Measurements from ENCODE around the gene ZNF334. TPM values are rescaled to one million over a fixed set of nuclear protein-coding genes. Genes with fewer than 3 reads are reported as not detected.

The ZNF334 gene
- total RNA-seq, 1 donor from 2014 or later, result 9.0 TPM

- intact Hi-C loops (cut with DNase I), result loop anchor here (10.0 kb wide), 1 partner anchor 137 kb away; the partner anchor contains the start of gene TP53RK
- no peak for DNase-seq (ENCODE audit: low spot score)
These were observed 34.6 kb upstream of the ZNF334 start for GRCh38 chr20:46547995-46548394.

DNA sequence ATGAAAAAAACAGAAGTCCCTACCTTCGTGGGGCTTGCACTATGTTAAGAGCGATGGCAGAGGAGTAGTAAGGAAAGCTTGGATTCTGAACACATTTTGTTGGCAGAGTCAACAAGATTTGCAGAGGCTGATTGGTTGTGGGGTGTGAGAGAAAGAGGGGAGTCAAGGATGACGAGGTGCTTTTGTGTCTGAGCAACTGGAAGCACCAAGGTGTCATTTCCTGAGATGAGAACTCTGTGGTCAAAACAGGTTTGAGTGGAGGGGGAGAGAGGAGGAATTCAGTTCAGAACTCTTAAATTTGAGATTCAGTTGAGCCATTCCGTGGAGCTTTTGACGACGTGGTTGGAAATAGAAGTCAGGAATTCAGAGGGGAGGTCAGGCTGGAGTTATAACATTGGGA lies 33.6 kb upstream of the ZNF334 start:
- intact Hi-C loops (cut with DNase I), result loop anchor here (10.0 kb wide), 1 partner anchor 138 kb away; the partner anchor contains the start of gene TP53RK
- DNase-seq (ENCODE audit: low spot score), result no peak
- no peak for ATAC-seq

More at GRCh38 chr20:46547995-46548394, 34.6 kb upstream of the ZNF334 start:
- ATAC-seq, result no peak

- ATAC-seq (no peak), DNase-seq (ENCODE audit: low spot score) (no peak)
- intact Hi-C loops (cut with DNase I), result loop anchor here (10.0 kb wide), 1 partner anchor 139 kb away; the partner anchor contains the start of gene TP53RK
These were observed 32.9 kb upstream of the ZNF334 start for GRCh38 chr20:46546298-46546697.

DNA sequence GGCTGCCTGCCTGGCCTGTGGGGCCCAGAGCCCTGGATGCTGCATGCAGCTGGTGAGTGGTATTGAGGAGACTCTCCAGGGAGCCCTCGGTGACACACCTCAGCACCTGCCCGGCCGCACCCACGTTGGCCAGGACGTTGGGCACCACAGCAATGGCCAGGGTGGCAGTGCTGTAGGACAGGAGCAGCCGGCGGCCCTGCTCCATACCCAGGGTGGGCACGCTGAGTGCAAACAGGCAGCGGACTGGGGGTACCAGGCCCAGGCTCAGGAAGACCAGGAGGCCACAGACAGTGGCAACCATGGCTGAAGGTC lies 32.4 kb upstream of the ZNF334 start:
- intact Hi-C loops (cut with DNase I), result loop anchor here (10.0 kb wide), 1 partner anchor 139 kb away; the partner anchor contains the start of gene TP53RK
- DNase-seq (ENCODE audit: low spot score) (no peak), ATAC-seq (no peak)

DNA sequence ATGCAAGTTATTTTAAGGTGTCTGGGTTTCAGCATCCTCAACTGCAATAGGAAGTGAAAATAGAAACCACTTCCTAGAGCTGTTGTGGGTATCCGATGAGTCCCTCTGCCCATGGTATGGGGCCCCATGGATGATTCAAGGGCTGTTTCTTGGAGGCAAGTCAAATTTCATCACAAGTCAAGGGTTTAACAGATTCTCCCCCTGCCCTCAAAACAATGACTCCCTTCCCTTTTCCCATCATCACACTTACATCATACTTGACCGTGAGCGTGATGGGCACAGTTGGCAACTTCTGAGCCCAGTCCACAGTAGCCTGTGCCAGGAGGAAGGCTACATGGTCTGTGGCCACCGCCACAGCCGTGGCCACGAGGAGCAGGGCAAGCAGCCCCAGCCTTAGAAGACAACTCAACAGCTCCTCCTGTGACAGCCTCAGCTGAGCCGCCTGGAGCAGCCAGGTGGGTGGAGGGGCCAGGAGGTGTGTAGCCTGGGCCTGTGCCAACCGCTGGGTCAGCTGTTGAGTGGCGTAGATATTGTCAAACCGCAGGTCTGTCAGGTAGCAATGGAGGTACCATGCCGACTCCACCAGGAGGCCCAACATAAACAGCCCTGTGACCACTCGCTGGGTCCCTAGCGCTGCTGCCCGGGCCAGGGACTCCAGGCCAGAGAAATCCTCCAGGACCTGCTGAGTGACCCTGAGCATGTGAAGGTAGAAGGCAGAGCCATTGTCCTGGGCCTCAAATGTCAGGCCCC lies 31.9 kb upstream of the ZNF334 start:
- DNase-seq (ENCODE audit: low spot score) (no peak), ATAC-seq (peak; percentile 44)
- intact Hi-C loops (cut with DNase I), result loop anchor here (10.0 kb wide), 1 partner anchor 140 kb away; the partner anchor contains the start of gene TP53RK

- ATAC-seq, result no peak
- intact Hi-C loops (cut with DNase I), result loop anchor here (10.0 kb wide), 1 partner anchor 140 kb away; the partner anchor contains the start of gene TP53RK
These were observed 31.2 kb upstream of the ZNF334 start for GRCh38 chr20:46544576-46544975.

GRCh38 chr20:46543959-46544358 lies 30.6 kb upstream of the ZNF334 start:
- no peak for DNase-seq (ENCODE audit: low spot score)
- no peak for ATAC-seq
- intact Hi-C loops (cut with DNase I), result loop anchor here (10.0 kb wide), 1 partner anchor 141 kb away; the partner anchor contains the start of gene TP53RK

More at GRCh38 chr20:46544576-46544975, 31.2 kb upstream of the ZNF334 start:
- no peak for DNase-seq (ENCODE audit: low spot score)

GRCh38 chr20:46543033-46543432 lies 29.7 kb upstream of the ZNF334 start:
- intact Hi-C loops (cut with DNase I), result loop anchor here (10.0 kb wide), 1 partner anchor 142 kb away; the partner anchor contains the start of gene TP53RK
- no peak for ATAC-seq
- no peak for DNase-seq (ENCODE audit: low spot score)

DNA sequence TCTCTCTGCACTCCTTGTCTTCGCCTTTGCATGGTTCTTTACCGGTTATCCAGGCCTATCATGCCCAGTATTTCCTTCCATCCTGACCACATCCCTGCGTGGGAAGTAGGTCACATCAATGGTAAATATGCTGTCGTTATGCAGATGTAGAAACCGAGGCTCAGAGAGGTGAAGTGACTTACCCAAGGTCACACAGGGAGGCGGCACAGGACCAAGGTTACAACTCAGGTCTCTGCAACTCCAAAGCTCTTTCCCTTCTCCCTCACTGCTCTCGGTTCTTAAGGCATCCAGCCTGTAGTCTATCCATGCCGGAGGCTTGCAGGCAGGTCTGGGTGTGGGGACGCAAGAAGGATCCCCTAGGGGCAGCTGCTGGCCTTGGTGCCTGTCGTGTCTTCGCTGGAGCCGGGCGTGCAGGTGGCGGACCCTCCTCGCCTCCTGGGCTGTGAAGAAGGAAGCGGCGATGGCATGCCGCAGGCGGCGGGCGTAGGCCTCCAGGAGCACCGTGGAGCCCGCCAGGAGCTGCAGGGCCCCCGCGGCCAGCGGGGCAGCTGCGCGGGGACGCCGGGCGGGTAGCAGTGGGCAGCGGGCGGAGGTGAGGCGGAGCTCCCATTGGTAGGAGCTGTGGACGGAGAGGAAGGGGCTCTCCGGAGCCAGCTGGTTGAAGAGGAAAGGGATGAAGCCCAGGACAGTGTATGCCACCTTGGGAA lies 28.0 kb upstream of the ZNF334 start:
- ATAC-seq (no peak), DNase-seq (ENCODE audit: low spot score) (no peak)
- intact Hi-C loops (cut with DNase I), result loop anchor here (10.0 kb wide), 1 partner anchor 143 kb away; the partner anchor contains the start of gene TP53RK

DNA sequence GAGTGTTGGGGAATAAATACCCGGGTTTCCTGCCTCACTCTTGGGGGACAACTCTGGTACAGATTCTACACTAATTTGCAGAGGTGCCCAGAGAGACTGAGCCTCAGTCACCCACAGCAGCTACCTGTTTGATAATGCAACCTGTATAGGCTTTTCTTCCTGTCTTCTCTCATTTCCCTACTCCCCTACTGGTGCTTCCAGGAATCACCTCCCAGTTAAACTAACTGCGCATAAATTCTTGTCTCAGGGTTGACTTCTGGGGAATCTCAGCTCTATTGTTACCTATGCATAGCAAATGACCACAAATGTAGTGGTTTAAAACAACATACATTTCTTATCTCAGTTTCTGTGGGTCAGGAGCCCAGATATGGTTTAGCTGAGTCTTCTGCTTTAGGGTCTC lies 25.8 kb upstream of the ZNF334 start:
- DNase-seq (ENCODE audit: low spot score) (no peak), ATAC-seq (no peak)

DNA sequence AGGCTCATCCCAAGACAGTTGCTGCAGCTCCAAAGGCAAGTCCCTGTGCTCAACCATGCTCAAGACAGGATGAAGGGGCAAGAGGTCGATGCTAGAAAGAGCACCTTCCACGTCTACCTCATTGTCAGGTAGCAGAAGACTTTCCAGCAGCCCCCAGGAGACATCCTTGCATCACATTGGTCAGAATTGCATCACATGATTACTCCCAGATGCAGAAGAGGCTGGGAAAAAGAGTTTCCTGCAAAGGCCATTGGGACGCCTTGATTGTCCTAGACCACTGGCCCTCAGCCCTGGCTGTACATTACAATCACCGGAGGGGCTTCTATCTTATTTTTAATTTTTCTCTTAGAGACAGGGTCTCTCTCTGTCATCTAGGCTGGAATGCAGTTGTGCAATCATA lies 17.3 kb upstream of the ZNF334 start:
- ATAC-seq, result no peak
- intact Hi-C loops (cut with DNase I), result no loop called here
- no peak for DNase-seq (ENCODE audit: low spot score)

More for the DNA sequence above, 25.8 kb upstream of the ZNF334 start:
- intact Hi-C loops (cut with DNase I), result no loop called here

DNA sequence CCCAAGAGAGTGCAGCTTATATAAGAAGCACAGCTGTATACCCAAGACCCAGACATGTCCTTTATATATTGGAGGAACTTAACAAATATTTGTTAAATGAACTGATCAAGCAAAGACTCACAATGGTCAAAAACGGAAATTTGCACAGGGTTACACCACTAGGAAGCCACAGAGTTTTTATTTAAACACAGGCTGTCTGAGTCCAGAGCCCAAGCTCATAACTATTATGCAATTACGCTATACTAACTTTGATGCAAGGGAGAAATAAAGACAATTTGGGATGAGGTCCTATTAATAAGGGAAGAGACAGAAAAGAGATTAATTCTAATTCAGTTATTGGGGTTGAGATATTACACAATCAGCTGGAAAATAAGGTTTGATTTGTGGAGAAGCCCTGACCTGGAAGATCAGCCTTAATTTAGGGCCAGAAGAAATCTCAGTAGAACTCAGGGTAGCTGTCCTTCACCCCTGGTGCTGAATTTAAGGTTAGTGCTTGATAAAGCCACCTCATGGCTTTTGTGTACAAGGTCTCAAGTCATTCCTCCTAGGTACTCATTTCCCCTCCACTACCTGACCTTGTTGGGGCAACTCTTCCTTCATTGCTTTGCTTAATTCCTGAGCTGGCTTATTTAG lies 10.5 kb upstream of the ZNF334 start:
- no peak for ATAC-seq
- intact Hi-C loops (cut with DNase I), result no loop called here
- no peak for DNase-seq (ENCODE audit: low spot score)

DNA sequence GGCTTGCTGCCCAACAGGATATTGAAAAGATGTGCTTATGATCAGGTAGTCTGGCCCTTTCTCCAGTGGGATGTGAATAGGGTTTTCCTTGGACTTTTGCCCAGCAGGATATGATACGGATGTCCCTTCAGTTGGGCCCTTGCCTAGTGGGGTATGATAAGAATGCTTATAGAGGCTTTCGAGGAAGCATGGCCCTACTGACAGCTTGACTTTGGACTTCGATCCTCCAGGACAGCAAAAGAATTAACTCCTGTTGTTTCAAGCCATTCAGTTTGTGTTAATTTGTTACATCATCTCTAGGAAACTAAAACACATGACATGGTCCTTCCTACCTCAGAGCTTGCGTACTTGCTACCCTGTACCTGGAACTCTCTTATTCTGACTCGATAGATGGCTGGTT lies 9.7 kb upstream of the ZNF334 start:
- ATAC-seq, result no peak
- intact Hi-C loops (cut with DNase I), result no loop called here
- DNase-seq (ENCODE audit: low spot score), result no peak

DNA sequence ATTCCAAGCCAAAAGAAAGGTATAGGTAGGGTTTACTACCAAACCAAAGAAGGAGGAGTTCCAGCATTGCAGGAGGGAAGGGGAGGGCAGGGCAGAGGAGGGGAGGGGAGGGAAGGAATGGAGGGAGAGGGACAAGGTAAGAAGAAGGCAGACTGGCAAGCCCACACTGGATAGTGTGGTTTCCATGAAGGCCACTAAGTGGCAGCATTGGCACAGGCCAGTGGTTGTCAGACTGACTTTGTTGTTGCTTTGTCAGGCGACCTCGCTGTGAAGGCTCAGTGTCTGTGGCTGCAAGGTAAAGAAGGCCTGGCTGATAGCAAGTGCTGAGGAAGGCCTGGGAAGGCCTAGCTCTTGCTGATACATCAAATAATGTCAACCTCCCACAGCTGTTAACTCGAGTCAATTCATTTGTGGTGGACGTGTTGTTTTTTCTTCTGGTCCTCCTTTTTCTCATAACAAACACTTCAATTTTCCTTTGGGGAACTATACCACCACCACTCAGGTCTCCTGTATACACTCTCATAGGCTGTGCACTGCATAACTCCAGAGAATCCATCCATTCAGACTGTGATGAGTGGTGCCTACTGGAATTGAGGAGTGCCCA lies 7.7 kb upstream of the ZNF334 start:
- DNase-seq (ENCODE audit: low spot score), result peak; percentile 66
- ATAC-seq, result peak; percentile 55
- intact Hi-C loops (cut with DNase I), result no loop called here

GRCh38 chr20:46520540-46520939 lies 7.2 kb upstream of the ZNF334 start:
- intact Hi-C loops (cut with DNase I), result no loop called here
- DNase-seq (ENCODE audit: low spot score) (no peak), ATAC-seq (no peak)

- DNase-seq (ENCODE audit: low spot score), result no peak
- intact Hi-C loops (cut with DNase I), result loop anchor here (10.0 kb wide), 1 partner anchor 695 kb away; the partner anchor contains the start of gene TNNC2
- no peak for ATAC-seq
These were observed 6.2 kb upstream of the ZNF334 start for GRCh38 chr20:46519471-46520068.

GRCh38 chr20:46509523-46509922 lies 3.8 kb downstream of the ZNF334 start:
- DNase-seq (ENCODE audit: low spot score) (no peak), ATAC-seq (no peak)
- intact Hi-C loops (cut with DNase I), result no loop called here

GRCh38 chr20:46507760-46508407 lies 5.5 kb downstream of the ZNF334 start:
- no peak for ATAC-seq
- intact Hi-C loops (cut with DNase I), result no loop called here
- no peak for DNase-seq (ENCODE audit: low spot score)
